ENCODE data around the gene IRF3. TPM values are rescaled to one million over a fixed set of nuclear protein-coding genes. Genes with fewer than 3 reads are reported as not detected.
A peak's percentile ranks its signal among the peaks of the same experiment; 100 is the strongest.

The IRF3 gene
- total RNA-seq, 1 experiment from 2014 or later: 65.6 TPM

- Mint-ChIP-seq H3K36me3 (ENCODE audit: insufficient read depth, unreplicated experiment) (peaks cover 85% of the 10 kb centered on the region), H3K4me1 (ENCODE audit: insufficient read depth, unreplicated experiment) (peaks cover 9% of the 10 kb centered on the region), H3K27me3 (ENCODE audit: insufficient read depth, unreplicated experiment) (no peaks in the 10 kb centered on the region), H3K4me3 (ENCODE audit: unreplicated experiment) (no peak overlapping the region), H3K27ac (ENCODE audit: low read depth, unreplicated experiment) (no peak overlapping the region), H3K9me3 (ENCODE audit: unreplicated experiment) (no peaks in the 10 kb centered on the region)
- TF ChIP-seq CTCF (IDR thresholded peaks at IDR 0.05; ENCODE audit: unreplicated experiment): peak; percentile 53
- ChIA-PET POLR2A (interaction anchor here (1.0 kb wide), 1 partner anchor 43 kb away, joined by 4 read pairs; no protein-coding TSS in a partner anchor), CTCF (interaction anchor here (1.0 to 1.6 kb wide), 5 partner anchors 8 to 326 kb away, joined by 3 to 5 read pairs (median 3); no protein-coding TSS in a partner anchor)
- BruUV-seq (replicated peaks): no TSS peak
- intact Hi-C loops (cut with micrococcal nuclease): no loop called here
- DNase-seq (ENCODE audit: unreplicated experiment): no peak
These were observed 18.8 kb upstream of the IRF3 start for GRCh38 chr19:49684251-49684982.

- Mint-ChIP-seq H3K36me3 (ENCODE audit: insufficient read depth, unreplicated experiment) (peaks cover 79% of the 10 kb centered on the region), H3K4me1 (ENCODE audit: insufficient read depth, unreplicated experiment) (peaks cover 9% of the 10 kb centered on the region), H3K4me3 (ENCODE audit: unreplicated experiment) (no peak overlapping the region), H3K27ac (ENCODE audit: low read depth, unreplicated experiment) (no peak overlapping the region), H3K27me3 (ENCODE audit: insufficient read depth, unreplicated experiment) (no peaks in the 10 kb centered on the region), H3K9me3 (ENCODE audit: unreplicated experiment) (no peaks in the 10 kb centered on the region)
- TF ChIP-seq CTCF (IDR thresholded peaks at IDR 0.05; ENCODE audit: unreplicated experiment): no peak
- intact Hi-C loops (cut with micrococcal nuclease): no loop called here
- DNase-seq (ENCODE audit: unreplicated experiment): no peak
- POLR2A ChIA-PET: interaction anchor here (0.8 kb wide), 1 partner anchor 40 kb away, joined by 3 read pairs; no protein-coding TSS in a partner anchor
- CTCF ChIA-PET: interaction anchor here (1.1 to 1.6 kb wide), 3 partner anchors 73 to 326 kb away, joined by 4 to 5 read pairs (median 4); no protein-coding TSS in a partner anchor
- no TSS peak for BruUV-seq (replicated peaks)
These were observed 18.2 kb upstream of the IRF3 start for GRCh38 chr19:49683814-49684250.

GRCh38 chr19:49682274-49682673, 16.6 kb upstream of the IRF3 start:
- Mint-ChIP-seq H3K4me3 (ENCODE audit: unreplicated experiment) (no peak overlapping the region), H3K36me3 (ENCODE audit: insufficient read depth, unreplicated experiment) (peaks cover 66% of the 10 kb centered on the region), H3K27ac (ENCODE audit: low read depth, unreplicated experiment) (no peak overlapping the region), H3K9me3 (ENCODE audit: unreplicated experiment) (no peaks in the 10 kb centered on the region), H3K4me1 (ENCODE audit: insufficient read depth, unreplicated experiment) (peaks cover 12% of the 10 kb centered on the region), H3K27me3 (ENCODE audit: insufficient read depth, unreplicated experiment) (no peaks in the 10 kb centered on the region)
- no peak for TF ChIP-seq CTCF (IDR thresholded peaks at IDR 0.05; ENCODE audit: unreplicated experiment)
- ChIA-PET CTCF (interaction anchor here (0.6 to 1.0 kb wide), 4 partner anchors 46 to 369 kb away, joined by 3 to 5 read pairs (median 4); no protein-coding TSS in a partner anchor), POLR2A (interaction anchor here (8.4 kb wide), 1 partner anchor 40 kb away, joined by 121 read pairs; the partner anchor contains the start of genes RRAS and SCAF1)
- intact Hi-C loops (cut with micrococcal nuclease): no loop called here
- no peak for DNase-seq (ENCODE audit: unreplicated experiment)
- no TSS peak for BruUV-seq (replicated peaks)

- intact Hi-C loops (cut with micrococcal nuclease): no loop called here
- no peak overlapping the region for H3K27ac Mint-ChIP-seq (ENCODE audit: low read depth, unreplicated experiment)
- no peak for TF ChIP-seq CTCF (IDR thresholded peaks at IDR 0.05; ENCODE audit: unreplicated experiment)
- no peak overlapping the region for H3K4me3 Mint-ChIP-seq (ENCODE audit: unreplicated experiment)
- H3K9me3 Mint-ChIP-seq (ENCODE audit: unreplicated experiment): no peaks in the 10 kb centered on the region
- ChIA-PET CTCF (interaction anchor here (0.6 to 1.2 kb wide), 7 partner anchors 16 to 909 kb away, joined by 3 to 8 read pairs (median 3); partner anchors contain the start of genes BCL2L12, IRF3 and RRAS), POLR2A (interaction anchor here (8.4 kb wide), 1 partner anchor 40 kb away, joined by 121 read pairs; the partner anchor contains the start of genes RRAS and SCAF1)
- no peak for DNase-seq (ENCODE audit: unreplicated experiment)
- peaks cover 66% of the 10 kb centered on the region for H3K36me3 Mint-ChIP-seq (ENCODE audit: insufficient read depth, unreplicated experiment)
- no TSS peak for BruUV-seq (replicated peaks)
- H3K27me3 Mint-ChIP-seq (ENCODE audit: insufficient read depth, unreplicated experiment): no peaks in the 10 kb centered on the region
- peaks cover 12% of the 10 kb centered on the region for H3K4me1 Mint-ChIP-seq (ENCODE audit: insufficient read depth, unreplicated experiment)
These were observed 16.2 kb upstream of the IRF3 start for GRCh38 chr19:49681830-49682229.
